ENCODE measurements around the gene GLIS1. TPM values are rescaled to one million over a fixed set of nuclear protein-coding genes. Genes with fewer than 3 reads are reported as not detected.

GLIS1 gene
- total RNA-seq, 1 donor from 2014 or later: not detected

DNA sequence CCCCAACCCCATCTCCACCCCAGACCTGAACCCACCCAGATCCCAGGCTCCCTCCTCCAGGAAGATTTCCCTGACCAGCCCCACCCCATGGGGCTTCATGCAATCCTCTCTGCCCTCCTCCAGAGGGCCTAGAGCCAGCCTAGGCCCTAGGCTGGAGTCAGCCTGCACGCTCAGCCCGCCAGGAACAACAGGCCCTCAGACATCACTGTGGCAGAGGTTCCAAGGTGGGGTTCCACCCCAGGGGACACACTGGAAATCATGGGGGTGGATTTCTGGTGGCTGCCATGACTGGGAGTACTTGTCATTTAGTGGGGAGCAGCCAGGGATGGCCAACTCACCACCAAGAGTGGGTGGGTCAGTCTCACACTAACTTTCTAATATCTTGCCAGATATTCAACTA, 122.0 kb downstream of the GLIS1 start:
- no peaks in the 10 kb centered on the region for H3K4me1 Mint-ChIP-seq (ENCODE audit: unreplicated experiment)
- no peak for DNase-seq (ENCODE audit: low spot score)
- TF ChIP-seq, protein P1, sequence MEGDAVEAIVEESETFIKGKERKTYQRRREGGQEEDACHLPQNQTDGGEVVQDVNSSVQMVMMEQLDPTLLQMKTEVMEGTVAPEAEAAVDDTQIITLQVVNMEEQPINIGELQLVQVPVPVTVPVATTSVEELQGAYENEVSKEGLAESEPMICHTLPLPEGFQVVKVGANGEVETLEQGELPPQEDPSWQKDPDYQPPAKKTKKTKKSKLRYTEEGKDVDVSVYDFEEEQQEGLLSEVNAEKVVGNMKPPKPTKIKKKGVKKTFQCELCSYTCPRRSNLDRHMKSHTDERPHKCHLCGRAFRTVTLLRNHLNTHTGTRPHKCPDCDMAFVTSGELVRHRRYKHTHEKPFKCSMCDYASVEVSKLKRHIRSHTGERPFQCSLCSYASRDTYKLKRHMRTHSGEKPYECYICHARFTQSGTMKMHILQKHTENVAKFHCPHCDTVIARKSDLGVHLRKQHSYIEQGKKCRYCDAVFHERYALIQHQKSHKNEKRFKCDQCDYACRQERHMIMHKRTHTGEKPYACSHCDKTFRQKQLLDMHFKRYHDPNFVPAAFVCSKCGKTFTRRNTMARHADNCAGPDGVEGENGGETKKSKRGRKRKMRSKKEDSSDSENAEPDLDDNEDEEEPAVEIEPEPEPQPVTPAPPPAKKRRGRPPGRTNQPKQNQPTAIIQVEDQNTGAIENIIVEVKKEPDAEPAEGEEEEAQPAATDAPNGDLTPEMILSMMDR (IDR thresholded peaks at IDR 0.05; ENCODE audit: unreplicated experiment): no peak
- H3K36me3 Mint-ChIP-seq (ENCODE audit: low read depth, unreplicated experiment): no peaks in the 10 kb centered on the region
- no peaks in the 10 kb centered on the region for H3K9me3 Mint-ChIP-seq (ENCODE audit: unreplicated experiment)
- no peak overlapping the region for H3K27ac Mint-ChIP-seq (ENCODE audit: unreplicated experiment)
- no peak overlapping the region for H3K4me3 Mint-ChIP-seq (ENCODE audit: unreplicated experiment)
- H3K27me3 Mint-ChIP-seq (ENCODE audit: unreplicated experiment): peaks cover 3% of the 10 kb centered on the region

DNA sequence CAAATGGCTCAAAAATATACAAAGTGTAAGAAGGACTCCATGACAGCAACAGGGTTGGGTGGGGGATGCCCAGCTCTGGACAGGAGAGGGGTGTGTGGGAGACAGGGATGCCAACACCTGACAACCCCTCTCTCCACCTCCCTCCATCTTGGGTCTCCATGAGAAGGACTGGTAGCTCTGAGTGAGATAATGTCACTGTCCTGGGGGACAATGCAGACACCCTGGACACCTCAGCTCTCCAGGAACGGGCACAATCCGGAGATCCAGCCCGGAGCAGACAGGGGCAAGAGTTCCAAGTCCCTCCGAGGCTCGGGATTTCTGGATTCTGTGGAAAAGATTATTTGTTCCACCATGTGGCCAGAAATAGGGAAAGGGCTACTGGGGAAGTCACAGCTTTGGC, 122.5 kb downstream of the GLIS1 start:
- DNase-seq (ENCODE audit: low spot score): no peak
- no peaks in the 10 kb centered on the region for H3K4me1 Mint-ChIP-seq (ENCODE audit: unreplicated experiment)
- H3K4me3 Mint-ChIP-seq (ENCODE audit: unreplicated experiment): no peak overlapping the region
- no peak overlapping the region for H3K27ac Mint-ChIP-seq (ENCODE audit: unreplicated experiment)
- H3K36me3 Mint-ChIP-seq (ENCODE audit: low read depth, unreplicated experiment): no peaks in the 10 kb centered on the region
- TF ChIP-seq, protein P1 (IDR thresholded peaks at IDR 0.05; ENCODE audit: unreplicated experiment): no peak
- peaks cover 5% of the 10 kb centered on the region for H3K27me3 Mint-ChIP-seq (ENCODE audit: unreplicated experiment)
- H3K9me3 Mint-ChIP-seq (ENCODE audit: unreplicated experiment): no peaks in the 10 kb centered on the region

DNA sequence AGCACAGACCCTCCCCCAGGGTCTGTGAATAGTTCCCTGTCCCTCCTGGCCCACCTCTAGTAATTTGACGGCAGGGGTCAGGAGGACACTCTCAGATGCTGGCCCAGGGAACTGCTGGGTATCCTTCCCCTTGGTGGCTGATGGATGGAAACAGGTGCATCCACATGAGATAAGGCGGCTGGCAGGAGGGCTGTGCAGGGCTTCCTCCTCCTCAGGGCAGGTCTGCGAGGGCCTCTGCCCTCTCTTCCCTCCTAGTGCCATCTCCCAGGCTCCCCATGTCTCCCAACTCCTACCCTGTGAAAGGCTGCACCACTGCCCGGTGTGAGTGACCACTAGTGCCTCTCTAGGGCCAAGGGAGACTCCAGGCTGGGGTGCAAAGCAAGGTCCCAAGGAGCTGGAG, 123.9 kb downstream of the GLIS1 start:
- H3K9me3 Mint-ChIP-seq (ENCODE audit: unreplicated experiment): no peaks in the 10 kb centered on the region
- peaks cover 3% of the 10 kb centered on the region for H3K27me3 Mint-ChIP-seq (ENCODE audit: unreplicated experiment)
- H3K4me1 Mint-ChIP-seq (ENCODE audit: unreplicated experiment): no peaks in the 10 kb centered on the region
- no peaks in the 10 kb centered on the region for H3K36me3 Mint-ChIP-seq (ENCODE audit: low read depth, unreplicated experiment)
- TF ChIP-seq, protein P1 (IDR thresholded peaks at IDR 0.05; ENCODE audit: unreplicated experiment): no peak
- H3K27ac Mint-ChIP-seq (ENCODE audit: unreplicated experiment): no peak overlapping the region
- no peak for DNase-seq (ENCODE audit: low spot score)
- H3K4me3 Mint-ChIP-seq (ENCODE audit: unreplicated experiment): no peak overlapping the region

DNA sequence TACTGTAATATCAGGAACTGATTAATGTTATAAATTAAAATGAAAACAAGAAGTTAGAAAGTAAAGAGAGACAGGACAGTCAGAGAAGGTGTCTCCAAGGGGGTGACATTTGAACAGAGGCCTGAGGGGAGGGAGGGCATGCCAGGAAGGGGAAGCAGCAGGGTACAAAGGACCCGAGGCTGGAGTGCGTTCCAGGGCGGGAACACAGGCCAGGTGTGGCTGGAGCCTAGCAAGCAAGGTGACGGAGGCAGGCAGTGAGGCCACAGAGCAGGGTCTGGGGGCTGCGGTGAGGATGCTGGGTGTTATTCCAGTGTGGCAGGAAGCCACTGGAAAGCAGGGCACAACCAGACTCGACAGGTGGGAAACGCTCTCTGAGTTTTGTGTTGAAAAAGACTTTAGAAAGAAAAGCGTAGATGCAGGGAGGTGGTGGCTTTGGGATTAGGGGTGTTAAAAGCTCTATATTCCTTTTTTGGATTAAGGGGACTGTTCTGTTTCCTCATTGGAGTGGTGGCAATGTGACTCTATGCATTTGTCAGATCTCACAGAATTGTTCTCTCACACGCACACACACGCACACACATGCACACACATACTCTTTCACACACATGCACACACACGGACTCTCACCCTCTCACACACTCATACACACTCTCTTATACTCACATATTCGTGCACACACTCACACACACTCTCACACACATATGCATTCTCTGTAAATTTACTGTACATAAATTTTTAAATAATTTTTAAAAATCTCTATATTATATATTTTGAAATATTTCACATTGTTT, 124.5 kb downstream of the GLIS1 start:
- H3K36me3 Mint-ChIP-seq (ENCODE audit: low read depth, unreplicated experiment): no peaks in the 10 kb centered on the region
- DNase-seq (ENCODE audit: low spot score): no peak
- TF ChIP-seq, protein P1 (IDR thresholded peaks at IDR 0.05; ENCODE audit: unreplicated experiment): no peak
- peaks cover 3% of the 10 kb centered on the region for H3K27me3 Mint-ChIP-seq (ENCODE audit: unreplicated experiment)
- no peak overlapping the region for H3K4me3 Mint-ChIP-seq (ENCODE audit: unreplicated experiment)
- H3K9me3 Mint-ChIP-seq (ENCODE audit: unreplicated experiment): no peaks in the 10 kb centered on the region
- no peak overlapping the region for H3K27ac Mint-ChIP-seq (ENCODE audit: unreplicated experiment)
- H3K4me1 Mint-ChIP-seq (ENCODE audit: unreplicated experiment): no peaks in the 10 kb centered on the region

DNA sequence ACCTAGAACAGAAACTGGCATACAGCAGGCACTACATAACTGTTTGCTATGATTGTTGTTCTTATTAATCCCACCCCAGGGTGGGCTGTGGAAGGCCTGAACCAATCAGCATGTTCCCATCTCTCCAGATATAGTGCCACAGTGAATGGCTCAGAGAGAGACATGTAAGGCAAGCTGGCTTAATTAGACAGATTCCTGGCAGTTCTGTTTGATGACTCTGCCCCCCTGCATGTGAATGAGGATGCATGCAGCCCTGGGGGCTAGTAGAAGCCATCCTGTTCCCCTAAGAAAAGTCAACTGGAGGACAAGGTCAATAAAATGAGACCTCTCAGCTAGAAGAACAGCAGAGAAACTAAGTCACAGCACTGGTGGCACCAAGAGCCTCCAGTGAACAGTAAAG, 130.3 kb downstream of the GLIS1 start:
- Mint-ChIP-seq H3K36me3 (ENCODE audit: low read depth, unreplicated experiment) (no peaks in the 10 kb centered on the region), H3K4me3 (ENCODE audit: unreplicated experiment) (no peak overlapping the region), H3K9me3 (ENCODE audit: unreplicated experiment) (no peaks in the 10 kb centered on the region), H3K4me1 (ENCODE audit: unreplicated experiment) (no peaks in the 10 kb centered on the region), H3K27ac (ENCODE audit: unreplicated experiment) (no peak overlapping the region), H3K27me3 (ENCODE audit: unreplicated experiment) (peaks cover 8% of the 10 kb centered on the region)
- TF ChIP-seq, protein P1 (IDR thresholded peaks at IDR 0.05; ENCODE audit: unreplicated experiment): no peak
- DNase-seq (ENCODE audit: low spot score): no peak
